ENCODE data around the gene PIK3C2G. TPM values are rescaled to one million over a fixed set of nuclear protein-coding genes. Genes with fewer than 3 reads are reported as not detected.

PIK3C2G gene
- polyA plus RNA-seq, 1 of the 3 experiments (the other 2 are of a cell fraction): 0.02 TPM

DNA sequence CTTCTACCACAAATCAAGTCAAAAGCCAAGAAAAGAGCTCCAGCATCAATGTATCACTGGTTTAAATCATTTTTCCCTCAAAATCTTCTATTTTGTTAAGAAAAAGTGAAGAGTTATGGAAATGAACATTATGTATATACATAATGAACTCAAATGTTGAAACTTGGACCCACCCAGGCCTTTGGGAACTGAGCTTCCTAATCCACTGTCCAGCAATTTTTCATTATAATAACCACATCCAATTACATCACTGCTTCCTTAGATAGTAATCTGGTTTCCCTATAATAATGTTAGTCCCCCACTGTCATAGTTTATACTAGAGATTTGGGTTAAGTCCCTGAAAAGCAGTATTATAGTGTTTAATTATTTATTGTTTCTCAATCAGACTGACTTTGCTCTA, 170.9 kb downstream of the PIK3C2G start:
- H3K9ac ChIP-seq: no peak overlapping the region
- CTCF ChIA-PET: interaction anchor here (0.6 kb wide), 1 partner anchor 344 kb away, joined by 3 read pairs; no protein-coding TSS in a partner anchor
- POLR2A ChIA-PET: no interaction called here
- no peaks in the 10 kb centered on the region for H3K36me3 ChIP-seq (replicated peaks in 1 of 2; ENCODE audit: control insufficient read depth in 1 of 2, insufficient read depth in 2 of 2, low read length in 1 of 2)
- no peaks in the 10 kb centered on the region for H3K27me3 ChIP-seq (ENCODE audit: insufficient read depth)
- H3K79me2 ChIP-seq (ENCODE audit: insufficient read depth): no peaks in the 10 kb centered on the region
- no peaks in the 10 kb centered on the region for H3K9me2 ChIP-seq
- DNase-seq: no peak
- no peak overlapping the region for H3K27ac ChIP-seq (ENCODE audit: low read depth in 2 of 2, low read length in 1 of 2)
- H3K9me3 ChIP-seq: no peaks in the 10 kb centered on the region
- H2AFZ ChIP-seq (ENCODE audit: low read depth): no peak overlapping the region
- no peaks in the 10 kb centered on the region for H4K20me1 ChIP-seq (ENCODE audit: insufficient read depth)
- H3K4me2 ChIP-seq: no peak overlapping the region
- TF ChIP-seq CHD2 (IDR thresholded peaks at IDR 0.05; ENCODE audit: low read length, partially characterized antibody): no peak
- TF ChIP-seq FOXM1 (IDR thresholded peaks at IDR 0.05; ENCODE audit: low read depth): no peak
- TF ChIP-seq FOXJ3 (CRISPR knock-in tag; IDR thresholded peaks at IDR 0.05): no peak
- no peak for TF ChIP-seq ELF1 (IDR thresholded peaks at IDR 0.05)
- no peak for TF ChIP-seq MXI1 (IDR thresholded peaks at IDR 0.05; ENCODE audit: low read depth, low read length)
- no peak for TF ChIP-seq RCOR1 (IDR thresholded peaks at IDR 0.05; ENCODE audit: low read length)
- TF ChIP-seq, protein P1, sequence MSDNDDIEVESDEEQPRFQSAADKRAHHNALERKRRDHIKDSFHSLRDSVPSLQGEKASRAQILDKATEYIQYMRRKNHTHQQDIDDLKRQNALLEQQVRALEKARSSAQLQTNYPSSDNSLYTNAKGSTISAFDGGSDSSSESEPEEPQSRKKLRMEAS (IDR thresholded peaks at IDR 0.05; ENCODE audit: low read depth): no peak
- TF ChIP-seq, protein P2, sequence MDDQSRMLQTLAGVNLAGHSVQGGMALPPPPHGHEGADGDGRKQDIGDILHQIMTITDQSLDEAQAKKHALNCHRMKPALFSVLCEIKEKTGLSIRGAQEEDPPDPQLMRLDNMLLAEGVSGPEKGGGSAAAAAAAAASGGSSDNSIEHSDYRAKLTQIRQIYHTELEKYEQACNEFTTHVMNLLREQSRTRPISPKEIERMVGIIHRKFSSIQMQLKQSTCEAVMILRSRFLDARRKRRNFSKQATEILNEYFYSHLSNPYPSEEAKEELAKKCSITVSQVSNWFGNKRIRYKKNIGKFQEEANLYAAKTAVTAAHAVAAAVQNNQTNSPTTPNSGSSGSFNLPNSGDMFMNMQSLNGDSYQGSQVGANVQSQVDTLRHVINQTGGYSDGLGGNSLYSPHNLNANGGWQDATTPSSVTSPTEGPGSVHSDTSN (IDR thresholded peaks at IDR 0.05): no peak
- no peak for TF ChIP-seq SIN3A (IDR thresholded peaks at IDR 0.05; ENCODE audit: borderline replicate concordance, low read depth, low read length)
- TF ChIP-seq USF2 (IDR thresholded peaks at IDR 0.05; ENCODE audit: borderline replicate concordance, low read depth, low read length): no peak
- TF ChIP-seq POLR2AphosphoS5 (IDR thresholded peaks at IDR 0.05; ENCODE audit: low read depth, low read length): no peak
- TF ChIP-seq RAD21 (IDR thresholded peaks at IDR 0.05; ENCODE audit: low read length): no peak
- H3K4me3 ChIP-seq (ENCODE audit: low read depth in 2 of 2, low read length in 1 of 2): no peak overlapping the region
- H3K4me1 ChIP-seq (ENCODE audit: control insufficient read depth in 1 of 2, insufficient read depth in 2 of 2, low read depth in 1 of 2, low read length in 1 of 2): no peaks in the 10 kb centered on the region
- no peaks in the 10 kb centered on the region for H3F3A ChIP-seq (replicated peaks; ENCODE audit: insufficient read depth)

- POLR2A ChIA-PET: no interaction called here
- peak; percentile 17; the same call in 1 of the 2 replicates for TF ChIP-seq JUND (IDR thresholded peaks at IDR 0.05)
- no peak for TF ChIP-seq USF1 (IDR thresholded peaks at IDR 0.05; ENCODE audit: borderline replicate concordance, low read depth)
- TF ChIP-seq, protein P1 (IDR thresholded peaks at IDR 0.05; ENCODE audit: low read depth): no peak
- TF ChIP-seq REST (IDR thresholded peaks at IDR 0.05; ENCODE audit: low read depth, low read length): no peak
- no peak for TF ChIP-seq NFIC (IDR thresholded peaks at IDR 0.05; ENCODE audit: borderline replicate concordance)
- TF ChIP-seq CTCF (IDR thresholded peaks at IDR 0.05): no peak
- TF ChIP-seq RXRA (IDR thresholded peaks at IDR 0.05; ENCODE audit: borderline replicate concordance, low read depth): no peak
- TF ChIP-seq TCF12 (IDR thresholded peaks at IDR 0.05): peak; percentile 19; the same call in 1 of the 2 replicates
- TF ChIP-seq, protein P2 (IDR thresholded peaks at IDR 0.05): no peak
Observed at GRCh38 chr12:18436170-18436569, 174.9 kb downstream of the PIK3C2G start.

More at GRCh38 chr12:18436170-18436569, 174.9 kb downstream of the PIK3C2G start:
- Histone ChIP-seq H3K4me2 (no peak overlapping the region), H3F3A (replicated peaks; ENCODE audit: insufficient read depth) (no peaks in the 10 kb centered on the region), H3K9me2 (no peaks in the 10 kb centered on the region), H3K4me3 (ENCODE audit: low read depth in 2 of 2, low read length in 1 of 2) (no peak overlapping the region), H4K20me1 (ENCODE audit: insufficient read depth) (no peaks in the 10 kb centered on the region), H3K27me3 (ENCODE audit: insufficient read depth) (no peaks in the 10 kb centered on the region), H3K27ac (ENCODE audit: low read depth in 2 of 2, low read length in 1 of 2) (no peak overlapping the region), H3K4me1 (ENCODE audit: control insufficient read depth in 1 of 2, insufficient read depth in 2 of 2, low read depth in 1 of 2, low read length in 1 of 2) (no peaks in the 10 kb centered on the region), H3K79me2 (ENCODE audit: insufficient read depth) (no peaks in the 10 kb centered on the region), H2AFZ (ENCODE audit: low read depth) (no peak overlapping the region), H3K9ac (no peak overlapping the region), H3K9me3 (no peaks in the 10 kb centered on the region), H3K36me3 (replicated peaks in 1 of 2; ENCODE audit: control insufficient read depth in 1 of 2, insufficient read depth in 2 of 2, low read length in 1 of 2) (no peaks in the 10 kb centered on the region)
- no peak for DNase-seq
- CTCF ChIA-PET: no interaction called here

Data from SK-N-SH (cell line).